Measurements from ENCODE around the gene KDM4C. TPM values are rescaled to one million over a fixed set of nuclear protein-coding genes. Genes with fewer than 3 reads are reported as not detected.

Gene KDM4C
- total RNA-seq, 1 donor from 2014 or later: 13.9 TPM

DNA sequence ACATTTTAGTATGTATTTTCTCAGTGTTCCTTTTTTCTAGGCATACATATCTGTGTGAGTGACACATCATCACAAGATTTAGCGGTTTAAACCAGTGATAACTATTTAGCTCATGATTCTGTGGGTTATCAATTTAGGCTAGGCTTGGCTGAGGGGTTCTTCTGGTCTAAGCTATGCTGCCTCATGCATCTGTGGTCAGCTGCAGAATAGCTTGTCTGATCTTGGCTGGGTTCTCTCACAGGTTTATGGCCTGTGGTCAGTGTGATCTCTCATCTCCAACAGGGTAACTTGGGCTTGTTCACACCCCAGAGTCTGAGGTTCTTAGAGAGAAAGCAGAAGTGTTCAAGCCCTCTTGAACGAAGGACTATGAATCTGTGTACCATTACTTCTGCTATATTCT lies 363.3 kb downstream of the KDM4C start:
- DNase-seq (ENCODE audit: extremely low read depth, low read depth, low spot score): no peak

GRCh38 chr9:7121664-7122063 lies 363.9 kb downstream of the KDM4C start:
- DNase-seq (ENCODE audit: extremely low read depth, low read depth, low spot score): no peak

DNA sequence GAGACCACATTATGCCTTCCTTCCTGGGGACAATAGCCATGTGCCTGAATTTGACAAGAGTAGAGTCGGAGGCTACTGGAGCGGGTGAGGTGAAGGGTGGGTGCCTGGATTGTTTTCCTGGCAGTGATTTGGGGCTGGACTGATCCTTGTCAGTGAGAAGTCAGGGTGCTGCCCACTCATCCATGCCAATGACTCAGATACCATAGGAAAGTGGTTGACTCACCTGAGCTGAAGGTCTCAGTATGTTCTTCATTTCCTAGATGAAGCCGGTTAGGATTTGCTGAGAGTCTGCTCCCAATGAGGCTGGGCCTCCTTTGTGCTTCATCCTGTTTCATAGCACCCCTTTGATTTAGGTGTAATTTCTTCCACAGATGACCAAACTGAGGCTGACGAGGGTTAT lies 366.0 kb downstream of the KDM4C start:
- no peak for DNase-seq (ENCODE audit: extremely low read depth, low read depth, low spot score)

DNA sequence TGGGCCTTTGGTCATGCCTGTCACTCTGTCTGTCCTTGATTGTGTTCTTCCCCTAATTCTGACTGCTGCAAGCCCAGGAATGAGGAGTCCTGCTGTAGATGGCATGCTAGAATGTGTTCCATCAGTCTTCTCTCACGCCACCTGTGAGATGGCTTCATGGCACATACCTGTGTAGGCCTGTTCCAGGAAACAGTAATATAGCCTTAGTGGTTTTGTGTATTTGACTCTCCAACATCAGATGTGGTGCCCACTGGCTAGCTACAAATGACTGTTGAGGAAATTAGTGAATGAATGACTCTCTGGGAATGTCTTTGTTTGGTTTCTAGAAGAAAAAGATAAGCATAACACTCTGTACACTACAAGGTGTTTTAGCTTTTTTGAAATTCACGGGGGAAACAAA lies 367.5 kb downstream of the KDM4C start:
- no peak for DNase-seq (ENCODE audit: extremely low read depth, low read depth, low spot score)

GRCh38 chr9:7129391-7129790 lies 371.6 kb downstream of the KDM4C start:
- DNase-seq (ENCODE audit: extremely low read depth, low read depth, low spot score): no peak

- DNase-seq (ENCODE audit: extremely low read depth, low read depth, low spot score): no peak
These were observed 372.6 kb downstream of the KDM4C start for GRCh38 chr9:7130266-7130820.

GRCh38 chr9:7132605-7133004 lies 374.8 kb downstream of the KDM4C start:
- no peak for DNase-seq (ENCODE audit: extremely low read depth, low read depth, low spot score)

GRCh38 chr9:7135735-7136134 lies 378.0 kb downstream of the KDM4C start:
- DNase-seq (ENCODE audit: extremely low read depth, low read depth, low spot score): no peak

- no peak for DNase-seq (ENCODE audit: extremely low read depth, low read depth, low spot score)
These were observed 379.3 kb downstream of the KDM4C start for GRCh38 chr9:7137040-7137439.

GRCh38 chr9:7137571-7137970 lies 379.8 kb downstream of the KDM4C start:
- DNase-seq (ENCODE audit: extremely low read depth, low read depth, low spot score): no peak

DNA sequence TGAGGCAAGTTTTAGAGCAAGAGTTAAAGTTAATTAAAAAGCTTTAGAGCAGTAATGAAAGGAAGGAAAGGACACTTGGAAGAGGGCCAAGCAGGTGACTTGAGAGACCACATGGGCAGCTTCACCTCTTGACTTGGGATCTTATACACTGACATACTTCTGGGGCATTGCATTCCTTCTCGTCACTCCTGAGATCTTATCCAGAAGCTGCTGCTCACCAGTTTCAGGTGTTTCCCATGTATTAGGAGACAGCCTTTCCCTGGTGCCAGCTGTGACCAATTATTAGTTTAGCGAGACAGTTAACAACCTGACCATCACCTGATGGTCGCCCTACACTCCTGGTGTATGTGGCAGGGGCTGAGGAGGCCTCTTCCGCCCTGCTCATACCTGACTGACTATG lies 382.1 kb downstream of the KDM4C start:
- no peak for DNase-seq (ENCODE audit: extremely low read depth, low read depth, low spot score)

DNA sequence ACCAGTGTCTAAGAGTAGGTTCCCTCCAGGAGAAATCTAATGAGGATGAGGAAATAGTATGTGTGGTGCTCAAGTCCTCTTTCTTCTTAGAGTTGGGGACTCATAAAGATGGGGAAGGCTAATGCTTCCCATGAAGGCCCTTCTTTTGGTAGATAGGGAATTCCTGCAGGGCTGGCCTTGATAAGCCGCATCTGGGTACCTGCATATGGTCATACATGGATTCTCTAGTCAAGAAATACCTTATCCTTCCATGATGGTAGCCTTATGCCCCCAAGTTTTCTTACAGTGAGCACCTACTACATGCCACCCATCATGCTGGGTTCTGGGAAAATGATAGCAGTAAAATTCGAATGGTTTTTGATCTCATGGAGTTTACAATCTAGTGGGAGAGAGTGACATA lies 382.6 kb downstream of the KDM4C start:
- no peak for DNase-seq (ENCODE audit: extremely low read depth, low read depth, low spot score)

DNA sequence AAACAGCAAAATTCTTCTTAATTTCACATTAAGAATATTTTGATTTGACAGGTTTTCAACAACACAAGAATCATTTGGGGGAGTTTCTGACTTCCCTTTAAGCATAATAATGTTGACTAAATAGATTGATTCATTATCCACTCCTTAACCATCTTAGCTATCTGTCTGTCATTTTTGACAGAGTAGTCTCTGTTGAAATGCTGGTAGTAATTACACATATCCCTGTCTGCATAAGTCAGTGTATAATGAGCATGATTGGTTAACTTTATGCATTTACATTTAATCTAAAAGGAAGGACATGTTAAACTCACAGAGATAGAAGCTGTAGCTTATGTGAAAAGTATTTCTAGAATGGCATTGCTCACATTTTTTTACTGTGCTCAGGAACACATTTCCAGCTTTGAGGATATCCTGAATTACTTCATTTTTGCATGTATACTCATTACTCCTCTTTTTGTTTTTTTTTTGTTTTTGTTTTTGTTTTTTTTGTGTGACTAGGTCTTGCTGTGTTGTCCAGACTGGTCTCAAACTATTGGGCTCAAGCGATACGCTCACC lies 385.9 kb downstream of the KDM4C start:
- no peak for DNase-seq (ENCODE audit: extremely low read depth, low read depth, low spot score)

DNA sequence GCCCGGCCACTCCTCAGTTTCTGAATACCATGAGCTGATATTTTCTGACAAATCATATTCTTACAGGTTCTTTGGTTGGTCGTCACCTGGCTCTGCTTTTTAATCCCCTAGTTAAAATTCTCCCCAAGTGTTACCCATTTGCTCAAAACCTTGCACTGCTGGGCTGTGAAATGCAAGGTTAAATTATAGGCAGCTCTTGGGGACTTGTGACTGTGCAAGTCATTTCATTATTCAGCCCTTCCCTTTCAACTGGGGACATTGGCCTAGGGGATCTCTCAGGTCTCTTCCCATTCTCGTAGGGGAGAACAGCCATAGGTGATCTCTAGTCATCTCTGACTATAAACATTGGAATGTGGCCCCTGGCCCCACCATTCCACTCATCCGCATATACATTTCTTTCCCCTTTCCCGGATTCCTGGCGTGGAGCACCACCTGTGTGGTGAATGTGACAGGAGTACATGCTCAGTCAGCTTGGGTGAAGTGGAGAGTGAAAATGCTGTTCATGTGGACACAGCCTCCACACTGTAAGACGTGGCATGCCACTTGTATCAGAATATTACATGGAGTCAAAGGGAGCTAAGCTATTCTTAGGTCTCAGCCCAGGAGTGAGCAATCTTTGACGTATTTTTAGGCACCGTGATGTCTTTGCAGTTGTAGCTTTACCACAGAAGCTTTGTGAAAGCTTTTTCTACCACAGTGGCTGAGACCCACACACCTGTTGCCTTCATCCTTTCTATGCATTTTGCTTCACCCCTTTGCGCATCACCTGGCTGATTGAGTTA lies 386.7 kb downstream of the KDM4C start:
- DNase-seq (ENCODE audit: extremely low read depth, low read depth, low spot score): no peak

- DNase-seq (ENCODE audit: extremely low read depth, low read depth, low spot score): no peak
These were observed 387.7 kb downstream of the KDM4C start for GRCh38 chr9:7145361-7146069.

- no peak for DNase-seq (ENCODE audit: extremely low read depth, low read depth, low spot score)
These were observed 388.8 kb downstream of the KDM4C start for GRCh38 chr9:7146582-7146981.

GRCh38 chr9:7147121-7148090 lies 389.6 kb downstream of the KDM4C start:
- no peak for DNase-seq (ENCODE audit: extremely low read depth, low read depth, low spot score)

GRCh38 chr9:7148243-7148765 lies 390.5 kb downstream of the KDM4C start:
- DNase-seq (ENCODE audit: extremely low read depth, low read depth, low spot score): no peak

DNA sequence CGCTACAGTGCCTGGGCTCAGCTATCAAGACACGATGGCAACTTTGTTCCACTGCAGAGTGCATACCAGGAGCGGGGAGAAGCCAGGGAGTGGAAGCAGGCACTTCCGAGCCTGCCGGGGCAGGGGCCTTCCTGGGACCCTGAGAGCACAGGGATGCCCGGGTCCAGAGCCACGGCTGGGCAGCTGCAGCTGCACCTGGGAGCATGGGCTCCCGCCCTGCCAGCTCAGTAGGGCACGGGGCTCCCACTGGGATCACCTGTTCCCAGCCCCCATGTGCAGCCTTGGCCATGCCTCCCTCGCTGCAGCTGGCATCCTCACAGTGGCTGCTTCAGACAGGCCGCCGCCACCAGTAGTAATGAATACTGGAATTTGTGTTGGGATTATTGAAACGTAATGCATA lies 391.5 kb downstream of the KDM4C start:
- DNase-seq (ENCODE audit: extremely low read depth, low read depth, low spot score): no peak

- no peak for DNase-seq (ENCODE audit: extremely low read depth, low read depth, low spot score)
These were observed 392.5 kb downstream of the KDM4C start for GRCh38 chr9:7150153-7150890.
